Sigmoid colon (tissue), 7 donors: ENCODE data around the gene AP5B1. TPM values are rescaled to one million over a fixed set of nuclear protein-coding genes. Genes with fewer than 3 reads are reported as not detected.

Source experiments
- DNase-seq: peaks from one replicate; pipeline ENCODE4 v3.0.0-alpha.2; 2019
- H3K27ac ChIP-seq, 4 donors: fragments of 200-600 bp; sonication (generic); one replicate each; pipeline ENCODE4 v1.5.1; 2016 to 2019; ENCODE audit warnings: mild to moderate bottlenecking in 1 of 4
- H3K27me3 ChIP-seq, 3 donors: fragments of 200-600 bp; sonication (generic); one replicate each; pipeline ENCODE4 v1.5.1; 2019; ENCODE audit warnings: mild to moderate bottlenecking in 1 of 3
- H3K36me3 ChIP-seq, 4 donors: fragments of 200-600 bp; sonication (generic); one replicate each; pipeline ENCODE4 v1.5.1; 2016 to 2019
- H3K4me1 ChIP-seq, 4 donors: fragments of 200-600 bp; sonication (generic); one replicate each; pipeline ENCODE4 v1.5.1; 2017 to 2019
- H3K4me3 ChIP-seq, 4 donors: fragments of 200-600 bp; sonication (generic); one replicate each; pipeline ENCODE4 v1.5.1; 2017 to 2019; ENCODE audit warnings: mild to moderate bottlenecking in 2 of 4, moderate library complexity in 1 of 4
- H3K9me3 ChIP-seq, 4 donors: fragments of 200-600 bp in 3 of 4; sonication (generic) in 3 of 4; one replicate each; pipeline versions ENCODE4 v1.5.1 to v1.6.1; 2013 to 2019
- CTCF ChIP-seq, 4 experiments: fragments of 450-650 bp in 3 of 4; fragments of 200-600 bp in 1 of 4; IDR thresholded peaks; one replicate each; pipeline ENCODE4 v1.5.1; 2016 to 2019; ENCODE audit warnings: antibody characterized with exemption in 4 of 4, mild to moderate bottlenecking in 3 of 4, moderate library complexity in 2 of 4
- EP300 ChIP-seq, 4 donors: sonication (generic); formaldehyde crosslinking; IDR thresholded peaks; one replicate each; pipeline ENCODE4 v1.6.1; 2017; ENCODE audit warnings: antibody characterized with exemption in 4 of 4
- POLR2A ChIP-seq, 2 donors: fragments of 450-650 bp; IDR thresholded peaks; one replicate each; pipeline ENCODE4 v1.6.1; 2016; ENCODE audit warnings: antibody characterized with exemption in 2 of 2, mild to moderate bottlenecking in 2 of 2, moderate library complexity in 2 of 2
- POLR2AphosphoS5 ChIP-seq, 4 donors: sonication (generic); formaldehyde crosslinking; IDR thresholded peaks; one replicate each; pipeline ENCODE4 v1.6.1; 2017; ENCODE audit warnings: antibody characterized with exemption in 4 of 4
- WGBS, 2 donors: extraction: QIAGEN DNeasy Blood & Tissue Kit; methylation state at CpG; one replicate each; pipeline ENCODE4 v1.1.7; 2013; 5-methylcytosine and 5-hydroxymethylcytosine counted together
- intact Hi-C: fragments of 100-400 bp; cut with DNase I; formaldehyde crosslinking; loops from one replicate; pipeline ENCODE4 v1.15.1; 2023
- polyA plus RNA-seq, 3 donors: library from polyadenylated mRNA; stranded (reverse); fragments of 200-250 nt; gene quantifications; one replicate each; pipeline ENCODE4 v1.2.3, GENCODE V29; 2013
- total RNA-seq, 4 donors: library from RNA; depleted of rRNA; stranded (reverse); fragments of >200 nt; gene quantifications; one replicate each; pipeline ENCODE4 v1.1.0, GENCODE V29; 2016
- donor health status: healthy with polysubstance abuse.
- donor health status: Bipolar disorder and iron deficiency.
- donor health status: healthy.

Gene AP5B1
- total and polyA plus RNA-seq, 7 donors = 6.6 to 14.6 (median 9.0) TPM

GRCh38 chr11:65785319-65786007 lies 4.7 kb upstream of the AP5B1 start:
- Histone ChIP-seq H3K4me1 (peaks cover 0 to 30% (median 30%) of the 10 kb centered on the region in 4 donors), H3K36me3 (no peaks in the 10 kb centered on the region), H3K9me3 (no peaks in the 10 kb centered on the region), H3K4me3 (no peak overlapping the region), H3K27me3 (peaks cover 30 to 58% (median 37%) of the 10 kb centered on the region in 3 donors), H3K27ac (no peak overlapping the region)
- TF ChIP-seq POLR2AphosphoS5 (IDR thresholded peaks at IDR 0.05) = no peak
- no peak for TF ChIP-seq CTCF (IDR thresholded peaks at IDR 0.05)
- no peak for TF ChIP-seq POLR2A (IDR thresholded peaks at IDR 0.05)
- no peak for TF ChIP-seq EP300 (IDR thresholded peaks at IDR 0.05)
- 82% methylated on average over 8 of the region's 8 CpGs for WGBS, 2 donors
- intact Hi-C loops = no loop called here
- DNase-seq = no peak

GRCh38 chr11:65782816-65783228 lies 2.0 kb upstream of the AP5B1 start:
- TF ChIP-seq EP300 (IDR thresholded peaks at IDR 0.05) (no peak), CTCF (IDR thresholded peaks at IDR 0.05) (no peak), POLR2AphosphoS5 (IDR thresholded peaks at IDR 0.05) (no peak), POLR2A (IDR thresholded peaks at IDR 0.05) (no peak)
- 41 to 71% methylated on average over 9 of the region's 9 CpGs for WGBS, 2 donors
- intact Hi-C loops = no loop called here
- peak; percentile 61 for DNase-seq
- H3K4me1 ChIP-seq = peaks cover 0 to 47% (median 40%) of the 10 kb centered on the region in 4 donors
- no peak overlapping the region for H3K27ac ChIP-seq
- H3K27me3 ChIP-seq = peaks cover 23 to 36% (median 27%) of the 10 kb centered on the region in 3 donors
- peaks cover 0 to 16% (median 7%) of the 10 kb centered on the region in 4 donors for H3K36me3 ChIP-seq
- H3K9me3 ChIP-seq = no peaks in the 10 kb centered on the region
- H3K4me3 ChIP-seq = no peak overlapping the region

GRCh38 chr11:65781962-65782815 lies 1.4 kb upstream of the AP5B1 start:
- no peaks in the 10 kb centered on the region for H3K9me3 ChIP-seq
- WGBS, 2 donors = 84 to 92% methylated on average over 13 of the region's 13 CpGs
- DNase-seq = peak; percentile 50
- peaks cover 0 to 42% (median 35%) of the 10 kb centered on the region in 4 donors for H3K4me1 ChIP-seq
- H3K4me3 ChIP-seq = no peak overlapping the region
- H3K27ac ChIP-seq = peak overlapping the region in 3 of 4 donors; percentile 73 to 85 (median 76)
- H3K27me3 ChIP-seq = peaks cover 16 to 29% (median 21%) of the 10 kb centered on the region in 3 donors
- intact Hi-C loops = loop anchor here (2.0 kb wide), 1 partner anchor 69 kb away; the partner anchor contains the start of gene KAT5
- H3K36me3 ChIP-seq = peaks cover 0 to 22% (median 14%) of the 10 kb centered on the region in 4 donors
- TF ChIP-seq EP300 (IDR thresholded peaks at IDR 0.05) (no peak), POLR2A (IDR thresholded peaks at IDR 0.05) (no peak), CTCF (IDR thresholded peaks at IDR 0.05) (no peak), POLR2AphosphoS5 (IDR thresholded peaks at IDR 0.05) (no peak)

- intact Hi-C loops = loop anchor here (2.0 kb wide), 1 partner anchor 69 kb away; the partner anchor contains the start of gene KAT5
- peaks cover 9 to 21% (median 13%) of the 10 kb centered on the region in 3 donors for H3K27me3 ChIP-seq
- no peak for TF ChIP-seq POLR2AphosphoS5 (IDR thresholded peaks at IDR 0.05)
- TF ChIP-seq POLR2A (IDR thresholded peaks at IDR 0.05) = no peak
- peak in 1 of 4 experiments; percentile 12 for TF ChIP-seq CTCF (IDR thresholded peaks at IDR 0.05)
- no peaks in the 10 kb centered on the region for H3K9me3 ChIP-seq
- H3K36me3 ChIP-seq = peaks cover 0 to 30% (median 14%) of the 10 kb centered on the region in 4 donors
- DNase-seq = peak; percentile 72
- peak overlapping the region; percentile 69 to 99 (median 79) for H3K4me3 ChIP-seq
- H3K27ac ChIP-seq = peak overlapping the region; percentile 65 to 85 (median 74)
- peaks cover 0 to 34% (median 26%) of the 10 kb centered on the region in 4 donors for H3K4me1 ChIP-seq
- WGBS, 2 donors = 12 to 15% methylated on average over 83 of the region's 83 CpGs
These were observed 581 bp upstream of the AP5B1 start for GRCh38 chr11:65781152-65781961.
